Measurements from ENCODE around the gene ASCL5. TPM values are rescaled to one million over a fixed set of nuclear protein-coding genes. Genes with fewer than 3 reads are reported as not detected.

Gene ASCL5
- total and polyA plus RNA-seq, 2 of the 13 experiments (the other 11 are each of a cell fraction or from before 2014, with no cell fraction given): not detected

GRCh38 chr1:201112173-201112731 is 14.7 kb downstream of the ASCL5 start, which contains the start of gene CACNA1S:
CACNA1S (minus strand) TSS chr1:201112426; CDS start chr1:201112339, 87 bp downstream.
- no TSS peak for BruUV-seq (replicated peaks)
- no peak for FAIRE-seq
- Histone ChIP-seq H3K36me3 (replicated peaks in 1 of 2; ENCODE audit: control insufficient read depth in 1 of 2, insufficient read depth in 2 of 2, low read length in 2 of 2) (no peaks in the 10 kb centered on the region), H4K20me1 (ENCODE audit: insufficient read depth, low read length) (no peaks in the 10 kb centered on the region), H3K79me2 (ENCODE audit: insufficient read depth, low read length) (no peaks in the 10 kb centered on the region), H3K4me3 (replicated peaks in 1 of 3; ENCODE audit: insufficient read depth in 1 of 3, low read depth in 2 of 3, low read length in 3 of 3) (no peak within 1 kb of the TSS), H3K27me3 (ENCODE audit: control insufficient read depth in 1 of 2, insufficient read depth in 2 of 2, low read length in 2 of 2) (peaks cover 0 to 21% of the 10 kb centered on the region in 2 experiments; a peak in 3 of 5 replicates), H2AFZ (ENCODE audit: low read length) (no peak within 1 kb of the TSS), H3K9me3 (ENCODE audit: low read length) (no peaks in the 10 kb centered on the region), H3K4me2 (ENCODE audit: low read depth, low read length) (no peak within 1 kb of the TSS), H3K4me1 (ENCODE audit: insufficient read depth, low read length) (no peaks in the 10 kb centered on the region), H3K27ac (ENCODE audit: extremely low read length, insufficient read depth, low read length) (no peak within 1 kb of the TSS), H3K9ac (ENCODE audit: insufficient read depth, low read depth, low read length) (no peak within 1 kb of the TSS)
- 57% methylated on average over 1 of the region's 9 CpGs for WGBS (ENCODE audit: low lambda C conversion rate)
- CTCF ChIA-PET (ENCODE audit: low intra/inter-chr PET ratio, low total read pairs): no interaction called here
- TF ChIP-seq LCORL (IDR thresholded peaks at IDR 0.05) (no peak), LCORL (CRISPR knock-in tag; IDR thresholded peaks at IDR 0.05) (no peak), CENPX (CRISPR knock-in tag; IDR thresholded peaks at IDR 0.05) (no peak)
- POLR2A ChIA-PET: no interaction called here
- in situ Hi-C loops (cut with HindIII; ENCODE audit: extremely low pct_ligation_motif_present, low pct_unique_long_range_greater_than_20kb): loop anchor here (10.0 kb wide), 1 partner anchor 137 kb away; no protein-coding TSS in a partner anchor
- intact Hi-C loops (cut with micrococcal nuclease; ENCODE audit: unreplicated experiment): loop anchor here (5.0 to 10.0 kb wide), 2 partner anchors 217 to 555 kb away; partner anchors contain the start of gene INAVA
- DNase-seq (ENCODE audit: low spot score): no peak
- ATAC-seq: no peak

- no peaks in the 10 kb centered on the region for H3K9me3 ChIP-seq (ENCODE audit: low read length)
- H4K20me1 ChIP-seq (ENCODE audit: insufficient read depth, low read length): no peaks in the 10 kb centered on the region
- H3K27ac ChIP-seq (ENCODE audit: extremely low read length, insufficient read depth, low read length): no peak overlapping the region
- ATAC-seq (no peak), FAIRE-seq (no peak), DNase-seq (ENCODE audit: low spot score) (no peak)
- no TSS peak for BruUV-seq (replicated peaks)
- no peaks in the 10 kb centered on the region for H3K4me1 ChIP-seq (ENCODE audit: insufficient read depth, low read length)
- H3K9ac ChIP-seq (ENCODE audit: insufficient read depth, low read depth, low read length): no peak overlapping the region
- ChIA-PET CTCF (ENCODE audit: low intra/inter-chr PET ratio, low total read pairs) (no interaction called here), POLR2A (no interaction called here)
- H3K79me2 ChIP-seq (ENCODE audit: insufficient read depth, low read length): no peaks in the 10 kb centered on the region
- H3K4me3 ChIP-seq (replicated peaks in 1 of 3; ENCODE audit: insufficient read depth in 1 of 3, low read depth in 2 of 3, low read length in 3 of 3): no peak overlapping the region
- WGBS (ENCODE audit: low lambda C conversion rate): 35% methylated on average over 3 of the region's 3 CpGs
- H3K27me3 ChIP-seq (ENCODE audit: control insufficient read depth in 1 of 2, insufficient read depth in 2 of 2, low read length in 2 of 2): peaks cover 0 to 21% of the 10 kb centered on the region in 2 experiments; a peak in 3 of 5 replicates
- no peak overlapping the region for H2AFZ ChIP-seq (ENCODE audit: low read length)
- H3K4me2 ChIP-seq (ENCODE audit: low read depth, low read length): no peak overlapping the region
- intact Hi-C loops (cut with micrococcal nuclease; ENCODE audit: unreplicated experiment) (loop anchor here (5.0 to 10.0 kb wide), 2 partner anchors 217 to 554 kb away; partner anchors contain the start of gene INAVA), in situ Hi-C loops (cut with HindIII; ENCODE audit: extremely low pct_ligation_motif_present, low pct_unique_long_range_greater_than_20kb) (loop anchor here (10.0 kb wide), 1 partner anchor 137 kb away; no protein-coding TSS in a partner anchor)
- no peaks in the 10 kb centered on the region for H3K36me3 ChIP-seq (replicated peaks in 1 of 2; ENCODE audit: control insufficient read depth in 1 of 2, insufficient read depth in 2 of 2, low read length in 2 of 2)
- no peak for TF ChIP-seq EHMT2 (IDR thresholded peaks at IDR 0.05; ENCODE audit: borderline replicate concordance, low read depth, low read length)
- TF ChIP-seq ZFP36 (IDR thresholded peaks at IDR 0.05; ENCODE audit: borderline replicate concordance, low read depth, low read length, partially characterized antibody): no peak
- TF ChIP-seq AKAP8 (CRISPR knock-in tag; IDR thresholded peaks at IDR 0.05): no peak
- no peak for TF ChIP-seq ZNF570 (CRISPR knock-in tag; IDR thresholded peaks at IDR 0.05; ENCODE audit: borderline replicate concordance)
- no peak for TF ChIP-seq PCBP1 (IDR thresholded peaks at IDR 0.05; ENCODE audit: borderline replicate concordance, low read depth, low read length)
- TF ChIP-seq ZNF10 (CRISPR knock-in tag; IDR thresholded peaks at IDR 0.05; ENCODE audit: borderline replicate concordance, low read depth): no peak
- TF ChIP-seq EP300 (IDR thresholded peaks at IDR 0.05; ENCODE audit: low read depth in 2 of 2, low read length in 2 of 2): no peak
- TF ChIP-seq EP300 (CRISPR knock-in tag; IDR thresholded peaks at IDR 0.05; ENCODE audit: borderline replicate concordance): no peak
- TF ChIP-seq, protein P1, sequence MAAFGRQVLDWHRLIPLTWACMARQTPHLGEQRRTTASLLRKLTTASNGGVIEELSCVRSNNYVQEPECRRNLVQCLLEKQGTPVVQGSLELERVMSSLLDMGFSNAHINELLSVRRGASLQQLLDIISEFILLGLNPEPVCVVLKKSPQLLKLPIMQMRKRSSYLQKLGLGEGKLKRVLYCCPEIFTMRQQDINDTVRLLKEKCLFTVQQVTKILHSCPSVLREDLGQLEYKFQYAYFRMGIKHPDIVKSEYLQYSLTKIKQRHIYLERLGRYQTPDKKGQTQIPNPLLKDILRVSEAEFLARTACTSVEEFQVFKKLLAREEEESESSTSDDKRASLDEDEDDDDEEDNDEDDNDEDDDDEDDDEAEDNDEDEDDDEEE (CRISPR knock-in tag; IDR thresholded peaks at IDR 0.05): no peak
- no peak for TF ChIP-seq MEIS2 (CRISPR knock-in tag; IDR thresholded peaks at IDR 0.05)
- TF ChIP-seq ZNF577 (CRISPR knock-in tag; IDR thresholded peaks at IDR 0.05; ENCODE audit: borderline replicate concordance, low read depth): no peak
- no peak for TF ChIP-seq NONO (IDR thresholded peaks at IDR 0.05)
- TF ChIP-seq NONO (CRISPR knock-in tag; conservative IDR thresholded peaks at IDR 0.05): no peak
- TF ChIP-seq GATA4 (IDR thresholded peaks at IDR 0.05; ENCODE audit: borderline replicate concordance, low read depth): no peak
- TF ChIP-seq STAG1 (CRISPR knock-in tag; IDR thresholded peaks at IDR 0.05): no peak
These were observed 15.3 kb downstream of the ASCL5 start for GRCh38 chr1:201111672-201112071.
